GM12872 (cell line): ENCODE results near the gene CDH4.

Experiments used
- TF ChIP-seq, protein P1 (sequence below): IDR thresholded peaks from 3 replicates; pipeline ENCODE4 v1.5.1; 2011; ENCODE audit warnings: low read depth, mild to moderate bottlenecking, low read length, moderate library complexity; ENCODE audit not compliant: insufficient read depth

Gene CDH4

DNA sequence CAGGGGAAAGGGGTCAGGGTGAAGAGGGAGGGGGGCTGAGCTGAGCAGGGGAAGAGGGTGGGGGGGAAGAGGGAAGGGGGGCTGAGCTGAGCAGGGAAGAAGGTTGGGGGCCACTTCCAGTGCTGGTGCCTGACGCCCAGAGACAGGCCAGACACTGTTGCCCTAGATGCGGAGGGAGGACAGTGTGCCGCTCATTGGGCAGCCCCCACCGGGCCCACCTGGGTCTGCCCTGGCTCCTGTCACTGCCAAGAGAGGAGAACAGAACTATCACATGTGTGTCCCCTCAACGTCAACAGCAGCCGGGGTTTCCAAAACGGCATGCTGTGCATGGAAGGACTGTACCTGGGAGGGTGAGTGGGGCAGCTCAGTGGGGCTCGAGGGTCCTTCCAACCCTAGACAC lies 342.1 kb downstream of the CDH4 start:
- TF ChIP-seq, protein P1, sequence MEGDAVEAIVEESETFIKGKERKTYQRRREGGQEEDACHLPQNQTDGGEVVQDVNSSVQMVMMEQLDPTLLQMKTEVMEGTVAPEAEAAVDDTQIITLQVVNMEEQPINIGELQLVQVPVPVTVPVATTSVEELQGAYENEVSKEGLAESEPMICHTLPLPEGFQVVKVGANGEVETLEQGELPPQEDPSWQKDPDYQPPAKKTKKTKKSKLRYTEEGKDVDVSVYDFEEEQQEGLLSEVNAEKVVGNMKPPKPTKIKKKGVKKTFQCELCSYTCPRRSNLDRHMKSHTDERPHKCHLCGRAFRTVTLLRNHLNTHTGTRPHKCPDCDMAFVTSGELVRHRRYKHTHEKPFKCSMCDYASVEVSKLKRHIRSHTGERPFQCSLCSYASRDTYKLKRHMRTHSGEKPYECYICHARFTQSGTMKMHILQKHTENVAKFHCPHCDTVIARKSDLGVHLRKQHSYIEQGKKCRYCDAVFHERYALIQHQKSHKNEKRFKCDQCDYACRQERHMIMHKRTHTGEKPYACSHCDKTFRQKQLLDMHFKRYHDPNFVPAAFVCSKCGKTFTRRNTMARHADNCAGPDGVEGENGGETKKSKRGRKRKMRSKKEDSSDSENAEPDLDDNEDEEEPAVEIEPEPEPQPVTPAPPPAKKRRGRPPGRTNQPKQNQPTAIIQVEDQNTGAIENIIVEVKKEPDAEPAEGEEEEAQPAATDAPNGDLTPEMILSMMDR = no peak

DNA sequence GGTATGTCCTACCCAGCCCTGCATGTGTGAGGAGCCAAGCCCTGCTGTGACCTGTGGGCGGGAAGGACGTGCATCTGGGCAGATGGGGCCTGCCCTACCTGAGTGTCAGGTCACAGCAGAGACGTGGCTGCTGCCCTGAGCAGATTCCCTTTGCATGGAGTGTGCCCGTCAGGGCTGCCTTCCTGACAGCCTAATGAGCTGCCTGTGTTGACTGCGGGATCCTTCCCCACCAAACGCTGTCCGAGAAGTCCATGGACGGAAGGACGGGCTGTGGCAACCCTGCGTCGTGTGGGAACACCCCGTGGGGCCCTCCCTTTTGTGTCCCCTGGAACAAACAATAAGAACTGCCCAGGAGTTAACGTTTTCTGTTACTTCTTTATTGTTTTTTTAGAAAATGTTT lies 343.2 kb downstream of the CDH4 start:
- TF ChIP-seq, protein P1 = no peak

DNA sequence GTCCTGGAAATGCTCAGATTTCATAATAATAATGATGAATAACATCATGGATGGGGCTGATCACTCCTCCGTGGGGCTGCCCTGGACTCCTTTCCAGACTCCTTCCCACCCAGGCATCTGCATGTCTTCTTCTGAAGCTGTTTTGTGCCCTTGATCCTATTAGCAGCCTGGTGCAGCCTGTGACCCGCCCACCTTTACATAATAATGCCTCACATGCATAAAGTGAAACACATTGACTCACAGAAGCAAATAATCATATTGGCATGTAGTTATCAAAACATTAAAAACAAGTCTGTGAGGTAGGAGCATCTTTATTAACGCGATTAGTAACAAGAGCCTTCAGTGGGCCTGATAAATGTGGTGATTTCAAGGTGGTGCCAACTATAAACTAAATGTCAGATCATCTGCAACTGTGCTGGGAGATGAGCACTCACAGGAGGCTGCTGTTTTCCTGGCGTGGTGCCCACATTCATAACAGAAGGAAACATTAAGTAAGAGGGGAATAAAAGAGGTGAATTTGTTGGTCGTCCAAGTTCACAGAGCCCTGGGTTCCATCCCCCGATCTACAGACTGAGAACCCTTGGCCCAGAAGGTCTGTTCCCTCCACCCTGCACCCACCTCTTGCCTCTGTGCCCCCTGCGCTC lies 344.7 kb downstream of the CDH4 start:
- TF ChIP-seq, protein P1 = no peak

DNA sequence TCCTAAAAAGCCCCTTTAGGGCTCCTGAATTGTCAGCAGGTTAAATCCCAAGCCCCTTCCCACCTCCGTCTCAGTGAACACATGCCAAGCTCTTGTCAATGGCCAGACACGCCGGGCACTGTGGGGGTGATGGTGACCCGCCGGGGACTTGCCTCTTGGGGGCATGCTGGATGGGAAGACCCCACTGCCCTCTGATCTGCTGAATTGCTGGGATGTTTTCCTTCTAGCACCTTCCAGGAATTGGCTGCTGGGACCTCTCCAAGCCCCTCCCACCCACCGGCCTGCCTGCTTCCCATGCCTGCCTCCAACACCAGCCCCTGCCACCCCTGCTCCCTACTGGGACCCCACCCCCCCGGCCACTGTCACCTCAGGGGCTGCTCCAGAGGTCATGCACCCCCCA lies 345.9 kb downstream of the CDH4 start:
- TF ChIP-seq, protein P1 = no peak

DNA sequence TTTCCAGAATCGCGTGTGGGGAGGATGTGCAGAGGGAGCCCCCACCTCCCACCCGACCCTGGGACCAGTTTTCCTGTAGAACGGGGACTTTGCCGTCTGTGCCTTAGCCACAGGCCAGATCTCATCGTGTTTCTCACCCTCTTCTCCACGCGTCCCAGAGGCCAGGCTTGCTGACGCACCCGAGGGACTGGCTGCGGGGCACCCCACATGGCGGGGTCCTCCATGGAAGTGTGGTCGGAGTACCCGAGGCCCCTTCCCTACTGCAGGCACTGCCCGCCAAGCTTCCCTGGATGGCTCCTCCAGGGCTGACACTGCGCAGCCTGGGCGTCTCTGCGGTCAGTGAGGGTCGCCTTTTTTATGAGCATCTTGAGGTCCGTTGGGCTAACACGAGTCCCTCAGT lies 346.5 kb downstream of the CDH4 start:
- TF ChIP-seq, protein P1 = no peak

DNA sequence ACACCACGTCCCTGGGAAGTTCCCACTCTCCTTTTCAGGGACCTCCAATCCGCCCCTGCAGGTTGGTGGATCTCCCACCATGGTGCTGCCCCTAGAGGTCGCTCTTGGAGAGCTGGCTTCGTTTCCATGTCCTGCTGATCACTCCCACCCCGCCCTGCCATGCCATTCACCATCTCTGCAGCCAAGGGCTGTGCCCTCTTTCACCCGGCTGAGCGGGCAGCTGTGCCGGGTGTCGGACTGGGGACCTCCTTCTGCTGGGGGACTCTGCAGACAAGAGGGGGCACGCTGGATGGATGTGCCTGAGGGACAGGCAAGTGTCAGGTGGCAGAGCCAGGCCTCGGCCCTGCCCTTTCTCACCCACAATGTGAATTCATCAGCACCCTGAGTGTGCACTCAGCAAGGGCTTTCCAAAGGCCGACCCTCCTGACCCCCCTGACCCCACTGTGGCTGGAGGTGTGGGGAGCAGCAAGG lies 347.0 kb downstream of the CDH4 start:
- TF ChIP-seq, protein P1 = no peak

DNA sequence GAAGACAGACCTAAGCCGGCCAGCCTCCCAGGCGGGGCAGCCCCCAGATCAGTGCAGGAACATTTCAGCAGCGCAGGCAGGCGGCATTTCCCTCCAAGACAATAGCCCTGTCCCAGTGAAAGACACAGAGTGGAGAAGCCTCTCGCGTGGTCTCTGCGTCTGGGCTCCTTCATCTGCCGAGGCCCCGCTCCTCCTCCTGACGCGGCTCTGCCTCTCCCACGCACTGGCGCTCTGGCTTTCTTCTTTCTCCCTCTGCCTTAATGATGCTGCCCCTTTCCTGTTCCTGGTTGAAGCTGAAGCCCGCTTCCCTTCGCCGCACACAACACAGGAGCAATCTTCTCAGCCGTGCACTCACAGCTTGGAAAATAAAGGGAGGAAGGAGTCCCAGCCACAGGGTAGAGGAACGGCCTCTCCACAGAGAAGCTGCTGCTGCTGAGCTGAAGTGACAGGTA lies 347.5 kb downstream of the CDH4 start:
- TF ChIP-seq, protein P1 = no peak
